SK-N-SH treated with all-trans-retinoic acid at 6 μM for 48 hours (cell line): ENCODE measurements around the gene ANO8.

Experiments used
- ATAC-seq: fragments of 200-7000 bp; cut with Tn5 transposase; 3 replicates; pipeline ENCODE4 v1.9.1; 2020; ENCODE audit warnings: mild to moderate bottlenecking, moderate library complexity
- ARNTL ChIP-seq: fragments of 450-650 bp; formaldehyde crosslinking; IDR thresholded peaks from 2 replicates; pipeline ENCODE4 v1.5.0; 2020; ENCODE audit warnings: low read depth, mild to moderate bottlenecking, moderate library complexity, borderline replicate concordance
- BACH2 ChIP-seq: fragments of 250-450 bp; sonication (Bioruptor Pico); IDR thresholded peaks from 2 replicates; pipeline ENCODE4 v1.9.0; 2021; ENCODE audit warnings: mild to moderate bottlenecking, borderline replicate concordance
- CSDC2 ChIP-seq: fragments of 250-450 bp; sonication (Bioruptor Pico); IDR thresholded peaks from 2 replicates; pipeline ENCODE4 v1.5.0; 2020; ENCODE audit warnings: mild to moderate bottlenecking, moderate library complexity
- ESRRG ChIP-seq: fragments of 250-450 bp; sonication (Bioruptor Pico); IDR thresholded peaks from 2 replicates; pipeline ENCODE4 v1.6.1; 2021; ENCODE audit warnings: mild to moderate bottlenecking
- GLIS3 ChIP-seq: fragments of 250-450 bp; sonication (Bioruptor Pico); IDR thresholded peaks from 2 replicates; pipeline ENCODE4 v1.5.0; 2020; ENCODE audit warnings: mild to moderate bottlenecking, moderate library complexity
- ISL1 ChIP-seq: fragments of 250-450 bp; sonication (Bioruptor Pico); IDR thresholded peaks from 2 replicates; pipeline ENCODE4 v2.1.2; 2022; ENCODE audit warnings: mild to moderate bottlenecking, moderate library complexity
- OSR1 ChIP-seq: fragments of 250-450 bp; sonication (Bioruptor Pico); IDR thresholded peaks from 2 replicates; pipeline ENCODE4 v1.8.0; 2022; ENCODE audit warnings: moderate library complexity, mild to moderate bottlenecking, inconsistent platforms
- PPARA ChIP-seq: fragments of 250-450 bp; sonication (Bioruptor Pico); IDR thresholded peaks from 2 replicates; pipeline ENCODE4 v1.5.0; 2020; ENCODE audit warnings: mild to moderate bottlenecking, borderline replicate concordance
- RARB ChIP-seq: fragments of 250-450 bp; sonication (Bioruptor Pico); IDR thresholded peaks from 2 replicates; pipeline ENCODE4 v1.8.0; 2021; ENCODE audit warnings: mild to moderate bottlenecking, moderate library complexity
- SNAI2 ChIP-seq: fragments of 250-450 bp; sonication (Bioruptor Pico); IDR thresholded peaks from 2 replicates; pipeline ENCODE4 v1.5.0; 2020; ENCODE audit warnings: mild to moderate bottlenecking, moderate library complexity
- TCF4 ChIP-seq: fragments of 250-450 bp; sonication (Bioruptor Pico); IDR thresholded peaks from 2 replicates; pipeline ENCODE4 v1.8.0; 2021; ENCODE audit warnings: mild to moderate bottlenecking, moderate library complexity, borderline replicate concordance
- TOX ChIP-seq: fragments of 250-450 bp; sonication (Bioruptor Pico); IDR thresholded peaks from 2 replicates; pipeline ENCODE4 v1.8.0; 2021; ENCODE audit warnings: mild to moderate bottlenecking, moderate library complexity, borderline replicate concordance
- ZC3H10 ChIP-seq: fragments of 250-450 bp; sonication (Bioruptor Pico); IDR thresholded peaks from 2 replicates; pipeline ENCODE4 v1.5.1; 2021; ENCODE audit warnings: mild to moderate bottlenecking, moderate library complexity
- ZFP3 ChIP-seq: fragments of 250-450 bp; sonication (Bioruptor Pico); IDR thresholded peaks from 2 replicates; pipeline ENCODE4 v1.5.0; 2020; ENCODE audit warnings: mild to moderate bottlenecking, moderate library complexity
- ZFP30 ChIP-seq: fragments of 450-650 bp; formaldehyde crosslinking; IDR thresholded peaks from 2 replicates; pipeline ENCODE4 v1.5.0; 2022; ENCODE audit warnings: mild to moderate bottlenecking, moderate library complexity
- ZNF565 ChIP-seq: fragments of 450-650 bp; formaldehyde crosslinking; conservative IDR thresholded peaks from 2 replicates; pipeline ENCODE4 v1.5.0; 2020; ENCODE audit warnings: low read depth, mild to moderate bottlenecking, moderate library complexity
- ZNF70 ChIP-seq: fragments of 450-650 bp; formaldehyde crosslinking; IDR thresholded peaks from 2 replicates; pipeline ENCODE4 v1.5.0; 2020; ENCODE audit warnings: mild to moderate bottlenecking, moderate library complexity
- TF ChIP-seq, protein P1 (sequence below): fragments of 250-450 bp; sonication (Bioruptor Pico); IDR thresholded peaks from 2 replicates; pipeline ENCODE4 v1.8.0; 2020; ENCODE audit warnings: mild to moderate bottlenecking, moderate library complexity, borderline replicate concordance
- TF ChIP-seq, protein P2 (sequence below): fragments of 250-450 bp; sonication (Bioruptor Pico); IDR thresholded peaks from 2 replicates; pipeline ENCODE4 v1.5.1; 2021; ENCODE audit warnings: mild to moderate bottlenecking, moderate library complexity
- TF ChIP-seq, protein P3 (sequence below): fragments of 250-450 bp; sonication (Bioruptor Pico); IDR thresholded peaks from 2 replicates; pipeline ENCODE4 v1.8.0; 2021; ENCODE audit warnings: low read depth, mild to moderate bottlenecking, moderate library complexity, borderline replicate concordance
- TF ChIP-seq, protein P4 (sequence below): fragments of 250-450 bp; sonication (Bioruptor Pico); IDR thresholded peaks from 2 replicates; pipeline ENCODE4 v1.5.1; 2020; ENCODE audit warnings: low read depth, mild to moderate bottlenecking, moderate library complexity

ANO8 gene

DNA sequence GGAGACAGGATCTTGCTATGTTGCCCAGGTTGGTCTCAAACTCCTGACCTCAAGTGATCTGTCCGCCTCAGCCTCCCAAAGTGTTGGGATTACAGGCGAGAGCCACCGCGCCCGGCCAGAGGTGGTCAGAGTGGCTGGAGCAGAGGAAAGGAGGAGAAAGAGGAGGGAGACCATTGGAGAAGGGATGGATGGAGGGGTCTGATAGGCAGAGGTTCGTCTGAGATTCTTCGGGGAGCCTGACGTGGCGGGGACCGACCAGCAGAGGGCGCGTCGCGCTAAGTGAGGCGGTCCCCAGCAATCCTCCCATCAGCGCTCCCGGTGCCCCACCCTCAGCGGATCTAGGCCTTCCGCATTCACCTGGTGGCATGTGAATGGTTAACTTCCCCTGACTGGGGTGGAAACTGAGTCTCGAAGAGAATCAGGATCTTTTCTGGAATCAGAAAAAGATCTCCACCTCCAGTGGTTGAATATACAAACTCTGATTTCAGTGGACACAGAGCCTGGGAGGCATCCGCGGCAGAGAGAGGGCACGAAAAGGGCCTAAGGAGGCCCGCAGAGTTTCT lies 11.5 kb upstream of the ANO8 start:
- peak; percentile 95 for ATAC-seq
- TF ChIP-seq TCF4 (CRISPR knock-in tag) (no peak), ISL1 (CRISPR knock-in tag) (no peak), ZNF70 (peak; percentile 88), GLIS3 (CRISPR knock-in tag) (no peak)
- TF ChIP-seq, protein P1, sequence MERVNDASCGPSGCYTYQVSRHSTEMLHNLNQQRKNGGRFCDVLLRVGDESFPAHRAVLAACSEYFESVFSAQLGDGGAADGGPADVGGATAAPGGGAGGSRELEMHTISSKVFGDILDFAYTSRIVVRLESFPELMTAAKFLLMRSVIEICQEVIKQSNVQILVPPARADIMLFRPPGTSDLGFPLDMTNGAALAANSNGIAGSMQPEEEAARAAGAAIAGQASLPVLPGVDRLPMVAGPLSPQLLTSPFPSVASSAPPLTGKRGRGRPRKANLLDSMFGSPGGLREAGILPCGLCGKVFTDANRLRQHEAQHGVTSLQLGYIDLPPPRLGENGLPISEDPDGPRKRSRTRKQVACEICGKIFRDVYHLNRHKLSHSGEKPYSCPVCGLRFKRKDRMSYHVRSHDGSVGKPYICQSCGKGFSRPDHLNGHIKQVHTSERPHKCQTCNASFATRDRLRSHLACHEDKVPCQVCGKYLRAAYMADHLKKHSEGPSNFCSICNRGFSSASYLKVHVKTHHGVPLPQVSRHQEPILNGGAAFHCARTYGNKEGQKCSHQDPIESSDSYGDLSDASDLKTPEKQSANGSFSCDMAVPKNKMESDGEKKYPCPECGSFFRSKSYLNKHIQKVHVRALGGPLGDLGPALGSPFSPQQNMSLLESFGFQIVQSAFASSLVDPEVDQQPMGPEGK (CRISPR knock-in tag): no peak

DNA sequence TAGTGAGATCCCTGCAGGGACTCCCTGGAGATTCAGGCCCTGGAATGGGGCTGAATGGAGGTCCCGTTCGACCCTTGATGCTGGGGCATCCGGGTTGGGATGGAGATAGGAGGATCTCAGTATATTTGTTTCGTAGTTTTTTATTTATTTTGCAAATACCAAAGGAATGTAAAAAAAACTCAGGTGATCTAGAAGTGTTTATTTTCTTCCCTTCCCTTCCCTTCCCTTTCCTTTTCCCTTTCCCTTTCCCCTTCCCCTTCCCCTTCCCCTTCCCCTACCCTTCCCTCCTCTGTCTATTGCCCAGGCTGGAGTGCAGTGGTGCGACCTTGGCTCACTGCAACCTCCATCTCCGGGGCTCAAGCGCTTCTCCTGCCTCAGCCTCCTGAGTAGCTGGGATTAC lies 7.2 kb upstream of the ANO8 start:
- ATAC-seq: no peak
- TF ChIP-seq, protein P2, sequence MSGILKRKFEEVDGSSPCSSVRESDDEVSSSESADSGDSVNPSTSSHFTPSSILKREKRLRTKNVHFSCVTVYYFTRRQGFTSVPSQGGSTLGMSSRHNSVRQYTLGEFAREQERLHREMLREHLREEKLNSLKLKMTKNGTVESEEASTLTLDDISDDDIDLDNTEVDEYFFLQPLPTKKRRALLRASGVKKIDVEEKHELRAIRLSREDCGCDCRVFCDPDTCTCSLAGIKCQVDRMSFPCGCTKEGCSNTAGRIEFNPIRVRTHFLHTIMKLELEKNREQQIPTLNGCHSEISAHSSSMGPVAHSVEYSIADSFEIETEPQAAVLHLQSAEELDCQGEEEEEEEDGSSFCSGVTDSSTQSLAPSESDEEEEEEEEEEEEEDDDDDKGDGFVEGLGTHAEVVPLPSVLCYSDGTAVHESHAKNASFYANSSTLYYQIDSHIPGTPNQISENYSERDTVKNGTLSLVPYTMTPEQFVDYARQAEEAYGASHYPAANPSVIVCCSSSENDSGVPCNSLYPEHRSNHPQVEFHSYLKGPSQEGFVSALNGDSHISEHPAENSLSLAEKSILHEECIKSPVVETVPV (CRISPR knock-in tag): no peak
- no peak for TF ChIP-seq RARB (CRISPR knock-in tag)
- TF ChIP-seq ISL1 (CRISPR knock-in tag): no peak
- no peak for TF ChIP-seq ZNF565 (CRISPR knock-in tag)

DNA sequence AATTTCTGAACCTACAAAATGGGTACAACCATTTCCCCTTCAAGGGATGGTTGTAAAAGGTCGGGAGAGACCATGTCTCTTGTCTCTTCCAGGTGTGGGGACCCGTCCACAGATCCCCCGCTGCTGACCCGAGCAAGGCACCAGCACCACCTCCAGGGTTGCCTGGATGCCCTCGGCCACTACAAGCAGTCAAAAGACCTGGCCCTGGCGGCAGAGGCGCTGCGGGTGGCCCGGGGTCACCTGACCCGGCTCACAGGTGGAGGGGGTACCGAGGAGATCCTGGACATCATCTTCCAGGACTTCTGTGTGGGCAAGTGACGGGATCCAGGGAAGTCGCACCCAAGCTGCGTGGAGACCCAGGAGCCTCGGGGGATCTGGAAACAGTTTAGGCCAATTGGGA lies 6.7 kb upstream of the ANO8 start:
- no peak for ATAC-seq

DNA sequence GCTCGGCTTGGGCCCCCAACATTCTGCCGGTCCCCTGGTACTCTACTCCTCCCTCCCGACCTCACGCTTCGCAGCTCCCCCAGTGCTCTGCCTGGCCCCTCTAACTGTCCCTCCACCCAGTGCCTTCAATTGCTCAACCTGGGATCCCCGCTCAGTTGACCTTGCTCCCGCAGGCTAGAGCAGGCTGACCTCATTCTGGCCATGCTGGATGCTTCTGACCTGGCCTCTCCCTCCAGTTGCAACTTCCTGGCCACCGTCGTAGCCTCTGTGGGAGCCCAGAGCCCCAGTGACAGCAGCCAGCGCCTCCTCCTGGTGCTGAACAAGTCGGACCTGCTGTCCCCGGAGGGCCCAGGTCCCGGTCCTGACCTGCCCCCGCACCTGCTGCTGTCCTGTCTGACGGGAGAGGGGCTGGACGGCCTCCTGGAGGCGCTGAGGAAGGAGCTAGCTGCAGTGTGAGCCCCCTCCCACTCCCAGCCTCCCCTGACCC lies 6.3 kb upstream of the ANO8 start:
- TF ChIP-seq ISL1 (CRISPR knock-in tag): no peak
- no peak for TF ChIP-seq GLIS3 (CRISPR knock-in tag)
- TF ChIP-seq, protein P3, sequence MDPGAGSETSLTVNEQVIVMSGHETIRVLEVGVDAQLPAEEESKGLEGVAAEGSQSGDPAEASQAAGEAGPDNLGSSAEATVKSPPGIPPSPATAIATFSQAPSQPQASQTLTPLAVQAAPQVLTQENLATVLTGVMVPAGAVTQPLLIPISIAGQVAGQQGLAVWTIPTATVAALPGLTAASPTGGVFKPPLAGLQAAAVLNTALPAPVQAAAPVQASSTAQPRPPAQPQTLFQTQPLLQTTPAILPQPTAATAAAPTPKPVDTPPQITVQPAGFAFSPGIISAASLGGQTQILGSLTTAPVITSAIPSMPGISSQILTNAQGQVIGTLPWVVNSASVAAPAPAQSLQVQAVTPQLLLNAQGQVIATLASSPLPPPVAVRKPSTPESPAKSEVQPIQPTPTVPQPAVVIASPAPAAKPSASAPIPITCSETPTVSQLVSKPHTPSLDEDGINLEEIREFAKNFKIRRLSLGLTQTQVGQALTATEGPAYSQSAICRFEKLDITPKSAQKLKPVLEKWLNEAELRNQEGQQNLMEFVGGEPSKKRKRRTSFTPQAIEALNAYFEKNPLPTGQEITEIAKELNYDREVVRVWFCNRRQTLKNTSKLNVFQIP (CRISPR knock-in tag): no peak
- no peak for TF ChIP-seq OSR1 (CRISPR knock-in tag)
- TF ChIP-seq PPARA (CRISPR knock-in tag): no peak
- TF ChIP-seq TCF4 (CRISPR knock-in tag): no peak
- TF ChIP-seq, protein P1 (CRISPR knock-in tag): no peak
- TF ChIP-seq ARNTL: no peak
- TF ChIP-seq SNAI2 (CRISPR knock-in tag): no peak
- no peak for TF ChIP-seq ZNF565 (CRISPR knock-in tag)
- no peak for TF ChIP-seq TOX (CRISPR knock-in tag)
- TF ChIP-seq, protein P4, sequence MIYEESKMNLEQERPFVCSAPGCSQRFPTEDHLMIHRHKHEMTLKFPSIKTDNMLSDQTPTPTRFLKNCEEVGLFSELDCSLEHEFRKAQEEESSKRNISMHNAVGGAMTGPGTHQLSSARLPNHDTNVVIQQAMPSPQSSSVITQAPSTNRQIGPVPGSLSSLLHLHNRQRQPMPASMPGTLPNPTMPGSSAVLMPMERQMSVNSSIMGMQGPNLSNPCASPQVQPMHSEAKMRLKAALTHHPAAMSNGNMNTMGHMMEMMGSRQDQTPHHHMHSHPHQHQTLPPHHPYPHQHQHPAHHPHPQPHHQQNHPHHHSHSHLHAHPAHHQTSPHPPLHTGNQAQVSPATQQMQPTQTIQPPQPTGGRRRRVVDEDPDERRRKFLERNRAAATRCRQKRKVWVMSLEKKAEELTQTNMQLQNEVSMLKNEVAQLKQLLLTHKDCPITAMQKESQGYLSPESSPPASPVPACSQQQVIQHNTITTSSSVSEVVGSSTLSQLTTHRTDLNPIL: no peak
- no peak for ATAC-seq

More for the DNA sequence above, 6.7 kb upstream of the ANO8 start:
- TF ChIP-seq BACH2 (no peak), ZFP30 (no peak), ESRRG (CRISPR knock-in tag) (no peak), ARNTL (no peak), CSDC2 (CRISPR knock-in tag) (no peak), ISL1 (CRISPR knock-in tag) (no peak), ZC3H10 (no peak), RARB (CRISPR knock-in tag) (no peak), ZFP3 (no peak)
